Subcutaneous abdominal adipose tissue (tissue), 5 donors: ENCODE results near the gene KSR2.
"Not testable (repeated sequence)": the region's sequence is repeated elsewhere in the genome, so short reads cannot be mapped to it uniquely, and the experiment has no call there.

Experiments
- H3K27ac ChIP-seq: one replicate; pipeline ENCODE4 v1.7.0; 2013; ENCODE audit warnings: low read depth, mild to moderate bottlenecking, inconsistent platforms, low read length, moderate library complexity
- H3K27me3 ChIP-seq, 5 donors: one replicate each; pipeline ENCODE4 v1.7.0; 2013; ENCODE audit warnings: low read length in 5 of 5, inconsistent platforms in 1 of 5; ENCODE audit not compliant: control insufficient read depth in 5 of 5, insufficient read depth in 4 of 5
- H3K36me3 ChIP-seq, 5 donors: one replicate each; pipeline ENCODE4 v1.7.0; 2013; ENCODE audit warnings: low read length in 5 of 5; ENCODE audit not compliant: control insufficient read depth in 5 of 5, insufficient read depth in 5 of 5
- H3K4me1 ChIP-seq, 5 donors: one replicate each; pipeline ENCODE4 v1.7.0; 2013; ENCODE audit warnings: low read length in 5 of 5, mild to moderate bottlenecking in 3 of 5, moderate library complexity in 1 of 5; ENCODE audit not compliant: control insufficient read depth in 5 of 5, insufficient read depth in 5 of 5
- H3K4me3 ChIP-seq, 5 donors: one replicate each; pipeline ENCODE4 v1.7.0; 2013; ENCODE audit warnings: low read length in 5 of 5, low read depth in 1 of 5
- H3K9ac ChIP-seq, 5 donors: one replicate each; pipeline ENCODE4 v1.7.0; 2013; ENCODE audit warnings: low read length in 5 of 5, mild to moderate bottlenecking in 4 of 5, moderate library complexity in 3 of 5
- H3K9me3 ChIP-seq, 5 donors: one replicate each; pipeline ENCODE4 v1.7.0; 2013; ENCODE audit warnings: low read length in 5 of 5; ENCODE audit not compliant: control insufficient read depth in 5 of 5
- donor health status: healthy.
- donor health status: healthy.
- donor health status: healthy.
- donor health status: healthy.
- donor health status: healthy.

The KSR2 gene

DNA sequence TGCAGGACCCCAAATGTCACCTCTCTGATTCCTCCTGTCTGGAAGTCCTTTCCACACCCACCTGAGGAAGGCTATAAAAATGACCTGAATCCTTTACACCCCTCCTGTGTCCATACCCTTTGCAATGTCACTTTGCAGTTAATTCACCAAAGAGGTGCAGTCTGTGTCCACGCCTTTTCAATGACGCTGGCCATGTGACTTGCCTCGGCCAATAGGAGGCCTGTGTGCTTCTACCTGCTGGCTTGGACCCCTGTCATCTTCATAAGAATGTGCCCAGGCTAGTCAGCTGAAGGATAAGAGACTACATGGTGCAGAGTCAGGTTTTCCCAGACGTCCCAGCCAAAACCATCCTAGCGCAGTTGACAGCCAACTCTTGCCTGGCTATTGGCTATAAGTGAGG lies 101.4 kb downstream of the KSR2 start:
- Histone ChIP-seq H3K27ac (no peak overlapping the region), H3K4me3 (no peak overlapping the region), H3K36me3 (no peaks in the 10 kb centered on the region), H3K9me3 (peaks cover 0 to 8% (median 7%) of the 10 kb centered on the region in 5 donors), H3K27me3 (peaks cover 0 to 6% (median 3%) of the 10 kb centered on the region in 5 donors), H3K9ac (no peak overlapping the region), H3K4me1 (no peaks in the 10 kb centered on the region)

DNA sequence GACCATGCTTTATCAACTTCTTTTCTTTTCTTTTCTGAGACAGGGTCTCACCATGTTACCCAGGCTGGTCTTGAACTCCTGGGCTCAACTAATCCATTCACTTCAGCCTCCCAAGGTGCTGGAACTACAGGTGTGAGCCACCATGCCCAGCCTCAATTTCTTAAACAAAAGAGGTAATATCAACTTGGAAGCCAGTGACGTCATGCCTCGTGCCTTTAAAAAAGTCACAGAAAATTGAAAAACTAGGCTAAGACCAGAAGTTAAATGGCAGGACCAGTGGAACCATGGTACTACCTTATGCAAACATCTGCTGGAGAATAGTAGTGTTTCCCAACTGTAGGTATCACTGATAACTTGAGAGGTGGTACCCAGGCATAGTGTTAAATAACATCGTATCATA lies 103.3 kb downstream of the KSR2 start:
- Histone ChIP-seq H3K4me1 (no peaks in the 10 kb centered on the region), H3K4me3 (no peak overlapping the region), H3K27me3 (peaks cover 0 to 6% (median 3%) of the 10 kb centered on the region in 5 donors), H3K9me3 (peaks cover 0 to 8% (median 7%) of the 10 kb centered on the region in 5 donors), H3K27ac (no peak overlapping the region), H3K9ac (no peak overlapping the region), H3K36me3 (no peaks in the 10 kb centered on the region)

DNA sequence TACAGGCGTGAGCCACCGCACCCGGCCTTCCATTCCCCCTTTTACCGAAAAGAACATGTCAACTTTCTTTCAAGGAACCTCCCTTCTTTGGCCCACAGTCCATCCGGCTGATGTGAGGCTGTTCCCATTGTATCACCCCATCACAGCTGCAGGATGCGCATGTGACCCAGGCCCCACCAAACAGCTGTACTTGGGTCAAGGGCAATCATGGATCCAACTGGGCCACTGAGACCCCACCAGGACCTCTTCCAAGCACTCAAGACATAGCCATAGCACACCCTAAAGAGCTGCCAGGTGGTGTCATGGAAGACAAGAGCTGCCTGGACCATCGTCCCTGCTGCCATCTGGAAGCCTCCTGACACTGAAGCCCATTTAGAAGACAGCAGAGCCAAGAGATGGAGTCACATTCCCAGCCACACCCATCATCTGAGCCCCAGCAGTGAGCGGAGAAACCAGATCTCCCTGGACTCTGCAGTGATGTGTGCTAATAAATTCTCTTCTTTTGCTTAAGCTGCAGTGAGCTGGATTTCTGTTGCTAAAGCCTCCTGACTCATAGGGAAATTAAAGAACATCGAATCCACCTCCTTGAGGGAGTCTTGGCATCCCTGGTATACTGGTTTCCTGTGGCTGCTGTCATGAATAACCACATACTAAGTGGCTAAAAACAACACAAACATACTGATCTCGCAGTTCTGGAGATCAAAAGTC lies 105.6 kb downstream of the KSR2 start:
- H3K9me3 ChIP-seq = peaks cover 0 to 8% (median 7%) of the 10 kb centered on the region in 5 donors
- no peaks in the 10 kb centered on the region for H3K36me3 ChIP-seq
- H3K27ac ChIP-seq = no peak overlapping the region
- H3K4me1 ChIP-seq = no peaks in the 10 kb centered on the region
- no peak overlapping the region for H3K4me3 ChIP-seq
- H3K27me3 ChIP-seq = peaks cover 3 to 11% (median 5%) of the 10 kb centered on the region in 5 donors
- H3K9ac ChIP-seq = no peak overlapping the region

DNA sequence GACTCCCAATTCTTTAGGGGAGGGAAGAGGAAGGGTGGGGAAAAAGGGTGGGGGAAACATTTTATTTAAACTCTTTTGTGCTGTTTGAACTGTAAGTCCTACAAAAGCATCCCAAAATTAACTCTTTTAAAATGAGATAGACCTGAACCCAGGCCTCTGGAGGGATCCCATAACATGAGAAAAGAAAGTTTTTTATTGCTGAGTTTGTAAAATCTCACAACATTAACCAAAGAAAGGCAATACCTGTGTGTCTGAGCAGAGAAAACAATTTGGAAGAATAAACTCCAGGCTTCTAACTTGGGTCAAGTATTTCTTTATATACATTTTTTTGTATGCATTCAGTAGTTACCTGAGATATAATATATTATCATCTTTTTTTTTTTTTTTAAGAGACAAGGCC lies 107.1 kb downstream of the KSR2 start:
- no peaks in the 10 kb centered on the region for H3K4me1 ChIP-seq
- H3K9me3 ChIP-seq = peaks cover 0 to 8% (median 3%) of the 10 kb centered on the region in 5 donors
- H3K9ac ChIP-seq = no peak overlapping the region
- no peak overlapping the region for H3K27ac ChIP-seq
- H3K27me3 ChIP-seq = peaks cover 3 to 11% (median 5%) of the 10 kb centered on the region in 5 donors
- no peak overlapping the region for H3K4me3 ChIP-seq
- H3K36me3 ChIP-seq = no peaks in the 10 kb centered on the region

DNA sequence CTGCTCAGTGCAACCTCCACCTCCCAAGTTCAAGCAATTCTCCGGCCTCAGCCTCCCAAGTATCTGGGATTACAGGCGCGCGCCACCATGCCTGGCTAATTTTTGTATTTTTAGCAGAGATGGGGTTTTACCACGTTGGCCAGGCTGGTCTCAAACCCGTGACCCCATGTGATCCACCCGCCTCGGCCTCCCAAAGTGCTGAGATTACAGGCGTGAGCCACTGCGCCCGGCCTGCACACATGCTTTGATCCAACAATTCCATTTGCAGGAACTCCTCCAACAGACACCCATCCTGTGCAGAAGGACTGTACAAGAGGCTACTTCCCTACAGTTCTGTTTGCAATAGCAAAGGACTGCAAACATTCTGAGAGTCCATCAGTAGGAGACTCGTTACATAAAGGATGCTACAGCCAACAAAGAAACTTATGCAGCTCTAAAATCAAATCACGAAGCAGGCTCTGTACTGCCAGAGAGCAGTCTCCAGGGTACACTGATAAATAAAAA lies 108.0 kb downstream of the KSR2 start:
- H3K4me1 ChIP-seq, H3K27ac ChIP-seq, H3K9me3 ChIP-seq, H3K4me3 ChIP-seq, H3K36me3 ChIP-seq, H3K9ac ChIP-seq: not testable (repeated sequence)
- H3K27me3 ChIP-seq = peaks cover 3 to 11% (median 5%) of the 10 kb centered on the region in 5 donors

DNA sequence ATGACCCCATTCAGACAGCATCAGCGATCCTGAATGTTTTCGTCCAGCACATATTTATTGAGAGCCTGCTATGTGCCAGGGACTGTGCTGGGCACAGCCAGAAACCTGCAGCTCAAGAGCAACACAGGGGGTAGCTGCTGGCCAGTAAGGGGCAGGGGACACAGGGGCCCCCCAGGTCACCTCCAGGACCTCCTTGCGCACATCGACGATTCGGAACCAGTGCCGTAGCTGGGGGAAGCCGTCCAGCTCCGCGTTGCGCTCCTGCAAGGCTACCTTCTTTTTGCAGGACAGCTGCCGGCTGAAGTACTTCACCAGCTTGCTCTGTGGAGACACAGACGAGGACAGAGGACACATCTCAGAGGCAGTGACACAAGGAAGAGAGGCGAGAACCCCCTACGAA lies 108.7 kb downstream of the KSR2 start:
- Histone ChIP-seq H3K9ac (no peak overlapping the region), H3K9me3 (peaks cover 0 to 8% (median 3%) of the 10 kb centered on the region in 5 donors), H3K27me3 (peaks cover 3 to 11% (median 6%) of the 10 kb centered on the region in 5 donors), H3K27ac (no peak overlapping the region), H3K4me3 (no peak overlapping the region), H3K36me3 (no peaks in the 10 kb centered on the region), H3K4me1 (no peaks in the 10 kb centered on the region)

DNA sequence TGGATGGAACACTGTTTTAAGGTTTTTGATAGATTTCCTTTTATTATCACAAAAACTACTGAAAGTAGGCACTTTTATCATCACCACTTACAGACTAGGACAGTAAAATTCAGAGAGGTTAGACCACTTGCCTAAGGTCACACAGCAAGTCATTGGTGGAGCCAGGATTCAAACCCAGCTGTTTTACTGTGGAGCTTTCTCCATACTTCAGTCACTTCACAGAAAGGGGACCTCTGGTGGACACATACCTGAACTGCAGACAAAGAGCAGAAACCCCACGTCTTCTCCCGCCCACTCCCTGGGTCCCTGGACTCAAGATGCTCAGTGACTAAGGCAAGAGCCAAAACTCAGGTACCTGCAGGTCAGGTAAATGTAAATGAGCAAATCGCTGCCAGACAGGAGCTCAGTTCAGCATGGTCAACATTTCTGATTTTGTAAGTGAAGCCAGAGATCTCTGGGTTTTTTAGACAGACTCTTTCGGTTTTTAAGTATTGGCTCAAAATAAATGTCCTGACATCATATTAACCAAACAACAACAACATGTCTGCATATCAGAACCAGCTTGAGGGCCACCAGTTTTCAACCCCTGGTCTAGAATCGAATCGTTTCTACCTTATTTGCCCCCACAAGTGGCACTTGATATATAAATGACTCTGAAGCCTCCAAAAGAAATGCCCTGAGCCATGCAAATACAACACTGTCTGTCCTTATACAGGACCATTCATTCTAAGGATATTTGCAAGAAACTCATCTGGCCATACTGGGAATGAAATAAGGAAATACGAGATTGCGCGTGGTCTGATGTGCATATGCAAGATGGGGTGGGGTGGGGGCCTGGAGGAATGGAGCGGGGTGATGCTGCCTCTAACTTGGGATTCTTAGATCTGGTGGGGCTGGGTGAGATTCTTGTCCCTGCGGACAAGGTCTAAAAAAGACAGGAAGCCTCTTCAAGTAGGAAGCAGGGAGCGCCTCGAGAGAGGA lies 110.9 kb downstream of the KSR2 start:
- Histone ChIP-seq H3K27ac (no peak overlapping the region), H3K4me3 (no peak overlapping the region), H3K36me3 (no peaks in the 10 kb centered on the region), H3K9me3 (peaks cover 2 to 12% (median 8%) of the 10 kb centered on the region in 5 donors), H3K9ac (no peak overlapping the region), H3K27me3 (peaks cover under 1 to 11% (median 3%) of the 10 kb centered on the region in 5 donors), H3K4me1 (no peaks in the 10 kb centered on the region)

DNA sequence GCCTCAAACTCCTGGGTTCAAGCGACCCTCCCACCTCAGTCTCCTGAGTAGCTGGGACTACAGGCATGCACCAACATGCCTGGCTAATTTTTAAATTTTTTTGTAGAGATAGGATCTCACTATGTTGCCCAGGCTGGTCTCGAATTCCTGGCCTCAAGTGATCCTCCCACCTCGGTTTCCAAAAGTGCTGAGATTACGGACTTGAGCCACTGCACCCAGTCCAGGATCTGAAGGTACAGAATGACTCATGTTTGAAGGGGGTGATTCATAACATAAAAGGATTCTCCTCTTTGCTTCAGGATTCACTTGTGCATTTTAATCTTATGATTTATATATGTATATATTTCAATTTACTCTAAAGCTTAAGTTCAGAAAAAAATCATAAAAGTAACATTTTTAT lies 111.7 kb downstream of the KSR2 start:
- H3K4me3 ChIP-seq, H3K36me3 ChIP-seq, H3K27ac ChIP-seq, H3K9ac ChIP-seq, H3K4me1 ChIP-seq: not testable (repeated sequence)
- Histone ChIP-seq H3K9me3 (peaks cover 2 to 12% (median 8%) of the 10 kb centered on the region in 5 donors), H3K27me3 (peaks cover 0 to 11% (median 3%) of the 10 kb centered on the region in 5 donors)

DNA sequence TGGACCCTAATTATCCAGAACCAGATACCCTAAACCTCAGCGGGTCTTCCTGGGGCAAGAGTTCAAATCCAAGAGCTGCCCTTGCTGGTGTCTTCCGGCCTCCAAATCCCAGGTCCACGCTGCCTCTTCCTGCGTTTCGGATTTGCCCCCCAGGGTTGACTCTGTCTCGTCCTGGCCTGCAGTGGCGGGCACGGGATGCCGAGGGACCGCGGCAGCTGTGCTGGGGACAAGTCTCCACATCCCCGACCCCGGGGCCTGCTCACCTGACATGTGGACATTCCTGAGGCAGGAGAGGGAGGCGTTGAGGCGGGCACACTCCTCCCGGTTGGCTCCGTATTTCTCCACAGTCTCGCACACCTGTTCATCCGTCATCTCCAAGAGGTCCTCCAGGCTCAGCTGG lies 113.6 kb downstream of the KSR2 start:
- Histone ChIP-seq H3K27ac (no peak overlapping the region), H3K27me3 (peaks cover 0 to 11% (median 3%) of the 10 kb centered on the region in 5 donors), H3K4me1 (no peaks in the 10 kb centered on the region)

More for the DNA sequence above, 113.6 kb downstream of the KSR2 start:
- no peak overlapping the region for H3K4me3 ChIP-seq
- H3K9me3 ChIP-seq = peaks cover 2 to 12% (median 8%) of the 10 kb centered on the region in 5 donors
- H3K36me3 ChIP-seq = no peaks in the 10 kb centered on the region
- no peak overlapping the region for H3K9ac ChIP-seq
